Psoas muscle (tissue), 8 donors: Measurements from ENCODE around the gene ZNF761. TPM values are rescaled to one million over a fixed set of nuclear protein-coding genes. Genes with fewer than 3 reads are reported as not detected.

ENCODE experiments used
- ATAC-seq, 4 donors: fragments of 200-7000 bp; cut with Tn5 transposase; one replicate each; pipeline ENCODE4 v1.9.1; 2020; ENCODE audit warnings: moderate library complexity in 3 of 4, mild to moderate bottlenecking in 2 of 4
- DNase-seq, 2 donors: peaks; one replicate each; pipeline ENCODE4 v3.0.0-alpha.2; 2020
- H3K27ac ChIP-seq: fragments of 200-600 bp; one replicate; pipeline ENCODE4 v1.8.0; 2022
- H3K27me3 ChIP-seq, 3 donors: fragments of 200-600 bp in 1 of 3; one replicate each; pipeline versions ENCODE4 v1.6.1 to v1.8.0; 2013 to 2022; ENCODE audit warnings: low read length in 2 of 3, mild to moderate bottlenecking in 2 of 3, moderate library complexity in 1 of 3; ENCODE audit not compliant: insufficient read depth in 3 of 3
- H3K36me3 ChIP-seq, 2 donors: fragments of 200-600 bp in 1 of 2; one replicate each; pipeline versions ENCODE4 v1.6.1 to v1.8.0; 2013 to 2022; ENCODE audit warnings: low read depth in 1 of 2, mild to moderate bottlenecking in 1 of 2, moderate library complexity in 1 of 2; ENCODE audit not compliant: insufficient read depth in 1 of 2
- H3K4me1 ChIP-seq: fragments of 200-600 bp; one replicate; pipeline ENCODE4 v1.8.0; 2022
- H3K4me3 ChIP-seq: fragments of 200-600 bp; one replicate; pipeline ENCODE4 v1.8.0; 2022; ENCODE audit warnings: mild to moderate bottlenecking
- H3K9me3 ChIP-seq: fragments of 200-600 bp; one replicate; pipeline ENCODE4 v1.8.0; 2022
- CTCF ChIP-seq: fragments of 200-600 bp; IDR thresholded peaks from one replicate; pipeline ENCODE4 v1.8.0; 2022; ENCODE audit warnings: antibody characterized with exemption
- WGBS, 3 donors: extraction: QIAGEN DNeasy Blood & Tissue Kit; methylation state at CpG; one replicate each; pipeline versions ENCODE4 v1.1.6 to v1.1.7; 2013; 5-methylcytosine and 5-hydroxymethylcytosine counted together
- intact Hi-C, 2 donors: fragments of 100-400 bp; cut with DNase I; formaldehyde crosslinking; loops; one replicate each; pipeline versions ENCODE4 v1.11.0 to v1.14.2; 2022
- long read RNA-seq, 2 donors: library from polyadenylated mRNA; unstranded; transcript quantifications; one replicate each; pipeline ENCODE4 v2.0.0, GENCODE V29; 2021
- polyA plus RNA-seq, 3 donors: library from polyadenylated mRNA; stranded (reverse); fragments of 200-250 nt; gene quantifications; one replicate each; pipeline ENCODE4 v1.2.3, GENCODE V29; 2013
- total RNA-seq, 4 donors: library from RNA; stranded (reverse); fragmentation: NEBNext Ultra II Directional in 2 of 4; extraction: Animal tissue kit (Norgen Biotek cat#: 25700) in 2 of 4; gene quantifications; one replicate each; pipeline versions ENCODE4 v1.2.1 to v1.2.4, GENCODE V29; 2021 to 2023
- donor health status: healthy with polysubstance abuse.
- donor health status: DM: no; HTN: no; CAD: no; lungs with moderate emphysema.
- donor health status: Bipolar disorder and iron deficiency.
- donor health status: healthy.
- donor health status: DM: yes; HTN: yes; CAD: no.
- donor health status: DM: no; HTN: no; CAD: no.
- donor health status: DM: no; HTN: no; CAD: no.
- donor health status: DM: yes; HTN: yes; CAD: no.

ZNF761 gene
- total RNA-seq (1 to 10 TPM; 1.5 to 4.4 (median 3.6) TPM), polyA plus RNA-seq (1 to 10 TPM; 1.5 to 6.4 (median 3.2) TPM)
- long read RNA-seq, donor 1, partial matches to known transcripts: 0 of 2 reads
- long read RNA-seq, donor 1, other reads (novel, unspliced or antisense): 2 of 2 reads
- long read RNA-seq, donor 2, partial matches to known transcripts: 0 of 5 reads
- long read RNA-seq, donor 2, other reads (novel, unspliced or antisense): 5 of 5 reads

- DNase-seq (peak; percentile 94 to 97), ATAC-seq (peak; percentile 100)
- intact Hi-C loops: loop anchor here in 1 of 2 donors (5.0 kb wide), 3 partner anchors 36 to 86 kb away; partner anchors contain the start of gene ZNF813
- Histone ChIP-seq H3K9me3 (no peaks in the 10 kb centered on the region), H3K36me3 (peaks cover under 1 to 19% of the 10 kb centered on the region in 2 donors), H3K27ac (peak within 1 kb of the TSS; percentile 66), H3K27me3 (no peaks in the 10 kb centered on the region), H3K4me3 (peak within 1 kb of the TSS; percentile 72), H3K4me1 (no peaks in the 10 kb centered on the region)
- 1% methylated on average over 42 to 46 of the region's 46 CpGs for WGBS, 3 donors
- TF ChIP-seq CTCF: peak; percentile 34
Observed at GRCh38 chr19:53431399-53432087, at the start of gene ZNF761. TSS of gene ZNF761 (plus strand) at chr19:53431984. CDS start at chr19:53447269, 15,285 bp downstream.

- Histone ChIP-seq H3K27me3 (peaks cover 0 to 10% (median 8%) of the 10 kb centered on the region in 3 donors), H3K4me3 (no peak overlapping the region), H3K27ac (no peak overlapping the region), H3K36me3 (no peaks in the 10 kb centered on the region), H3K9me3 (peaks cover 22% of the 10 kb centered on the region), H3K4me1 (no peaks in the 10 kb centered on the region)
- intact Hi-C loops: no loop called here
- no peak for TF ChIP-seq CTCF
- 72 to 80% (median 74%) methylated on average over 3 of the region's 3 CpGs for WGBS, 3 donors
- ATAC-seq (no peak), DNase-seq (no peak)
Observed at GRCh38 chr19:53388168-53388567, 43.6 kb upstream of the ZNF761 start.

- no peak for TF ChIP-seq CTCF
- H3K4me1 ChIP-seq: no peaks in the 10 kb centered on the region
- H3K27ac ChIP-seq: no peak overlapping the region
- intact Hi-C loops: no loop called here
- WGBS, 3 donors: 81 to 91% (median 87%) methylated on average over 5 of the region's 5 CpGs
- peaks cover 14% of the 10 kb centered on the region for H3K9me3 ChIP-seq
- H3K4me3 ChIP-seq: no peak overlapping the region
- DNase-seq: no peak
- no peaks in the 10 kb centered on the region for H3K36me3 ChIP-seq
- H3K27me3 ChIP-seq: peaks cover 0 to 10% (median 8%) of the 10 kb centered on the region in 3 donors
- ATAC-seq: no peak
Observed at GRCh38 chr19:53388904-53389303, 42.9 kb upstream of the ZNF761 start.

GRCh38 chr19:53389571-53389970 is 42.2 kb upstream of the ZNF761 start:
- TF ChIP-seq CTCF: no peak
- ATAC-seq (no peak), DNase-seq (no peak)
- H3K4me1 ChIP-seq: no peaks in the 10 kb centered on the region
- H3K4me3 ChIP-seq: peak overlapping the region; percentile 39
- intact Hi-C loops: no loop called here
- no peak overlapping the region for H3K27ac ChIP-seq
- peaks cover 0 to 10% (median 8%) of the 10 kb centered on the region in 3 donors for H3K27me3 ChIP-seq
- 30 to 41% (median 37%) methylated on average over 8 of the region's 8 CpGs for WGBS, 3 donors
- peaks cover 8% of the 10 kb centered on the region for H3K9me3 ChIP-seq
- H3K36me3 ChIP-seq: no peaks in the 10 kb centered on the region
